ENCODE data around the gene RASSF5.

DNA sequence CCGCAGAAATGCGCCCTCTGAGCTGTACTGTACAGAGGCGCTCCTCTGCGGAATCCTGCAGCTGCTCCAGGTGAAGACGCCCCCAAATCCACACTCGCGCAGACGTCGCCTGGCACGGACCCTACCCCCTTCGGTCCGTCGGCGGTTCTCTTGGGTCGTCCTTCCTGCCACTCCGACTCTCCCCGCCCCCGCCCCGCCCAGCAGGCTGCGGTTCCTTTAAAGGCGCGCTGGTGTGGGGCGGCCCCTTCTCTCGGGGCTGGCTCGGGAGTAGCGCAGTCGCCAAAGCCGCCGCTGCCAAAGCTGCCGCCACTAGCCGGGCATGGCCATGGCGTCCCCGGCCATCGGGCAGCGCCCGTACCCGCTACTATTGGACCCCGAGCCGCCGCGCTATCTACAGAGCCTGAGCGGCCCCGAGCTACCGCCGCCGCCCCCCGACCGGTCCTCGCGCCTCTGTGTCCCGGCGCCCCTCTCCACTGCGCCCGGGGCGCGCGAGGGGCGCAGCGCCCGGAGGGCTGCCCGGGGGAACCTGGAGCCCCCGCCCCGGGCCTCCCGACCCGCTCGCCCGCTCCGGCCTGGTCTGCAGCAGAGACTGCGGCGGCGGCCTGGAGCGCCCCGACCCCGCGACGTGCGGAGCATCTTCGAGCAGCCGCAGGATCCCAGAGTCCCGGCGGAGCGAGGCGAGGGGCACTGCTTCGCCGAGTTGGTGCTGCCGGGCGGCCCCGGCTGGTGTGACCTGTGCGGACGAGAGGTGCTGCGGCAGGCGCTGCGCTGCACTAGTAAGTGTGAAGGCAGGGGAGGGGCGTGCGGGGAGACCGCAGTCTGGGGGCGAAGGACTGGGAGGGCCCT is at the start of gene RASSF5:
- TF ChIP-seq, protein P1, sequence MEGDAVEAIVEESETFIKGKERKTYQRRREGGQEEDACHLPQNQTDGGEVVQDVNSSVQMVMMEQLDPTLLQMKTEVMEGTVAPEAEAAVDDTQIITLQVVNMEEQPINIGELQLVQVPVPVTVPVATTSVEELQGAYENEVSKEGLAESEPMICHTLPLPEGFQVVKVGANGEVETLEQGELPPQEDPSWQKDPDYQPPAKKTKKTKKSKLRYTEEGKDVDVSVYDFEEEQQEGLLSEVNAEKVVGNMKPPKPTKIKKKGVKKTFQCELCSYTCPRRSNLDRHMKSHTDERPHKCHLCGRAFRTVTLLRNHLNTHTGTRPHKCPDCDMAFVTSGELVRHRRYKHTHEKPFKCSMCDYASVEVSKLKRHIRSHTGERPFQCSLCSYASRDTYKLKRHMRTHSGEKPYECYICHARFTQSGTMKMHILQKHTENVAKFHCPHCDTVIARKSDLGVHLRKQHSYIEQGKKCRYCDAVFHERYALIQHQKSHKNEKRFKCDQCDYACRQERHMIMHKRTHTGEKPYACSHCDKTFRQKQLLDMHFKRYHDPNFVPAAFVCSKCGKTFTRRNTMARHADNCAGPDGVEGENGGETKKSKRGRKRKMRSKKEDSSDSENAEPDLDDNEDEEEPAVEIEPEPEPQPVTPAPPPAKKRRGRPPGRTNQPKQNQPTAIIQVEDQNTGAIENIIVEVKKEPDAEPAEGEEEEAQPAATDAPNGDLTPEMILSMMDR (IDR thresholded peaks at IDR 0.05) = no peak
- TF ChIP-seq POLR2A (IDR thresholded peaks at IDR 0.05) = peak in 1 of 2 donors; percentile 84
